GM21528 (cell line): ENCODE results near the gene HELZ.
"Not testable (repeated sequence)": the region's sequence is repeated elsewhere in the genome, so short reads cannot be mapped to it uniquely, and the experiment has no call there.

Experiments
- ATAC-seq: cut with Tn5 transposase; IDR thresholded peaks from one replicate; pipeline ENCODE4 v1.9.1; 2021; ENCODE audit warnings: mild to moderate bottlenecking, moderate library complexity; ENCODE audit not compliant: unreplicated experiment, low FRiP score

HELZ gene

DNA sequence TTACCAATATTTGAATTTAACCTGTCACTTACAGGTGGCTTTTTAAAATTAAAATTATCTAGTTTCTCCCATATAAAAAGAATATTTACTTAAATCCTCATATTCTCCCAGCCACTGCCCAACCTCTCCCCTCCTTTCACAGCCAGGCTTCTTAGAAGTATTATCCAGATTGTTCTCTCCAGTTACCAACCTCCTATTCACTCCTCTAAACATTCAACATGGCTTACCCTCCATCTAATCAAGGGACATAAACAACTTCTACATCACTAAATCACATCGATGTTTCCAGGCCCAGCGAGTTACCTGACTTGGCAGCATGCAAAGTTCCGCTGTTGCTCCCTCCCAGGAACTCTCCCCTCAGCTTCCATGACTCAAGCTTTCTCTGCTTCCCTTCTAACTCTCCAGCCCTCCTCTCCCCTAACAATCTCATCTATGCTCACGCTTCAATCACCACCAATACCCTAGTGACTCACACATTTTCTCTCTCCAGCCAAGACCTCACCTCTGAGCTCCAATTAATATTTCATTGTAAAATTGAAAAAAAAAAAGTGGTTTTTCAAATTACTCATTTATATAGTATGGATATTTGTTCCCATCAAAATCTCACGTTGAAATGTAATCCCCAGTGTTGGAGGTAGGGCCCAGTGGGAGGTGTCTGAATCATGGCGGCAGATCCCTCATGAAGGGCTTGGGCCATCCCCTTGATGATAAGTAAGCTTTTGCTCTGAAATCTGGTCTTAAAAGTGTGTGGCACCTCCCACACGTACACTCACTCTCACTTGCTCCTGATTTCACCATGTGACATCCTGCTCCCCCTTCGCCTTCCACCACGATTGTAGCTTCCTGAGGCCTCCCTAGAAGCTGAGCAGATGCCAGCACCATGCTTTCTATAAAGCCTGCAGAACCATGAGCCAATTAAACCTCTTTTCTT lies 88.5 kb downstream of the HELZ start:
- ATAC-seq: no peak

DNA sequence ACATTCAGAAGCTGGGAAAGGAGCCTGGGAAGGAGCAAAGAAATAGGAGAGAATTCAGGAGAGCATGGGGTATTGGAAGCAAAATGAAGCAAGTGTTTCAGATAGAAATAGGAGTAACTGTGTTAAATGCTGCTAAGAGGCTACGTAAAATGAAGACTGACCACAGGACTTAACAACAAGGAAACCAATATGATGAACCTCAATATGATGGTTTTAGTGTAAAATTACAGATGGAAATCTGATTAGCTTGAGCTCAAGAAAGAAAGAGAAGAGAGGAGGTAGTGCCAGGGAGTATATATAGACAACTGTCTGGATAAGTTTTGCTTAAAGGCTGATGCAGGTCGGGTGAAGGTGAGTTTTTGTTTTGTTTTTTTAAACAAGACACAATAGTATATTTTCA lies 92.2 kb downstream of the HELZ start:
- no peak for ATAC-seq

DNA sequence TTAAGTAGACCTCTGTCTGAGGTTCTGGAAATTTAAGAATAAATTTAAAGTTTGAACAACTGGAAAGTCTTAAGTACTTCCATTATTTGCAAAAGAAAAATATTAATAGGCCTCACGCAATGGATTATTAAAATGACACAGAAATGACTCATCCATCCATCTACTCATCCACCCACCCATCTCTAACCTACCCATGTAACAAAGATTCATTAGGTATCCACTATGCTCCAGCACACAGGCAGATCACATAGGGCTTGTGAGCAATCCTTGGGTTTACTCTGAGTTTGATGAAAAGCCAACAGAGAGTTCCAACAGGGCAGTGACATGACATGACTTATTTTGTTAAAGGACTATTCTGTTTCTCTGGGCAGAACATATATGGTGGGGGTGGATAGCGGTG lies 93.3 kb downstream of the HELZ start:
- no peak for ATAC-seq

DNA sequence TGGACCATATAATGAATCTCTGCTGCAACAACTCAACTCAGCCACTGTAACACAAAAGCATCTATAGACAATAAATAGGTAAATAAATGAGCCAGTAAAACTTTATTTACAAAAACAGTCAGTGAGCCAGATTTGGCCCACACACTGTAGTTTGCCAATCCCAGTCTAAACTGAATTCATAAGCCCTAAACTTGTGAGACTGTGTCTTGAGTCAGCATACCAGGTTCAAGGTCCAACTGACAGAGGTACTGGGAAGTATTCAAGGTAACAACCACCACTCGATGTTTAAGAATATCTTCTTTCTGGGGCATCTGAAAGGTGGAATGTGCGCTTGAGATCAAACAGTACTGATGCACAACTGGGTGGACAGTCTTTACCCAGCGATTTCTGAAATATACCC lies 94.2 kb downstream of the HELZ start:
- no peak for ATAC-seq

DNA sequence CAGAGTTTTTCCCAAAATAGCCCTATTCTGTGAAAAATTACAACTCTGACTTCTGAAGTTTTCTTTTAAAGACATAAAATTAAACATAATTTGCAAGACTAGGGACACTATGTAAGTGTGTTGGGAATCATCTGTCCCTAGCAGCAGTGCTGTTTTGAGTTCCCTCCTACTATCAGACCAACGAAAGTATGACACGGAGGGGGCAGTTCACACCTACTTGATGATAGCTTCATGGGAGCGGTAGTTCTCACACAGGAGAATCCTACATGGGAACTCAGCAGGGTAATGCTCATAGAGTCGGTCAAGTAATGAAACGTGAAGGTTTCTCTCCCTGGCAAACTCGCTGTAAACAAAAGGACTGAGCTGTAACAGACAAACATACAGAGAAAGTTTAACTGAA lies 96.6 kb downstream of the HELZ start:
- no peak for ATAC-seq

DNA sequence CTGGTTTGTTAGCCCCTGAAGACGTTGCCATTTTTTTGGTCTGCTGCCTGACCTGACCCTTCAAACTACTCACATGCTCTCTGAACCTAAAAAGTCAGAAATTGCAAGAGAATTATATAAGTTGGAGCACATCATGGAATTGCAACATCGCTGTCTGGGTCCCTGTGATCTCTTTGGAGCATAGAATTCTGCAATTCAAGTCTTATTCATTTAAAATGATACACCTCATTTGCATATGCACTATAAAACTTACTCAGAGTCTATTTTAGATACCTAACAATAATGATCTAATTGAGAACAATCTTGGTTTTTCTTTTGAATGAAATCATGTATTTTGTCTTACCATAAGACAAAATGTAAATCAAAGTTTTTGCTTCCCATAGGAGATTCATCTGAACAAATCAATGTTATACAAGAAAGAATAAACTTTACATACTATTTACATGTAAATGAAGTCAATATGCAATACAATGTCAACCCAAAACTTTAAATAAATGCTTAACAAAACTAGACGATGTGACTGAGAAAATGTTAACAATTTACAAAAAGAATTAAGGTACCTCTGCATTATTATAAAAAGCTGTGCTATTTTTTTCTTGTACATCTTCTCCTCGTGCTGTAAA lies 99.7 kb downstream of the HELZ start:
- no peak for ATAC-seq

DNA sequence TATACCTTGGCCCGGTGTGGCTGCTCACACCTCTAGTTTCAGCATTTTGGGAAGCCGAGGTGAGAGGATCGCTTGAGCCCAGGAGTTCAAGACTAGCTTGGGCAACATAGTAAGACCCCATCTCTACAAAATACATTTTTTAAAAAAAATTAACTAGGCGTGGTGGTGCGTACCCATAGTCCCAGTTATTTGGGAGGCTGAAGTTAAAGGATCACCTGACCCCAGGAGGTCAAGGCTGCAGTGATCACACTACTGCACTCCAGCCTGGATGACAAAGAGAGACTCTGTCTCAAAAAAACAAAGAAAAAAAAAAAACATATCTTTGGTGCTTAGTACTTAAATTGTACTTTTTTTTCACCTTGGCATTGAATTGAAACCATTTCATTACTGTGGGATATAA lies 101.7 kb downstream of the HELZ start:
- no peak for ATAC-seq

DNA sequence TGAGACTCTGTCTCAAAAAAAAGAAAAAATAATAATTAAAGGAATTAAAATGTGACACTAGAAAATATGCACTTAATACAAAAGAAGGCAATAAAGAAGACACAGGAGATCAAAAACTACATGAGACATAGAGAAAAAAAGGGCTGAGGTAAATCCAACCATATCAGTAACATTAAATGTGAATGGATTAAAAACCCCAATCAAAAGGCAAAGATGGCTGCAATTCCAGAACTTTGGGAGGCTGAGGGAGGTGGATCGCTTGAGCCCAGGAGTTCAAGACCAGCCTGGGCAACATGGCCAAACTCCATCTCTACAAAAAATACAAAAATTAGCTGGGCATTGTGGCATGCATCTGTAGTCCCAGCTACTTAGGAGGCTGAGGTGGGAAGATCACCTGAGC lies 103.0 kb downstream of the HELZ start:
- not testable (repeated sequence) for ATAC-seq

DNA sequence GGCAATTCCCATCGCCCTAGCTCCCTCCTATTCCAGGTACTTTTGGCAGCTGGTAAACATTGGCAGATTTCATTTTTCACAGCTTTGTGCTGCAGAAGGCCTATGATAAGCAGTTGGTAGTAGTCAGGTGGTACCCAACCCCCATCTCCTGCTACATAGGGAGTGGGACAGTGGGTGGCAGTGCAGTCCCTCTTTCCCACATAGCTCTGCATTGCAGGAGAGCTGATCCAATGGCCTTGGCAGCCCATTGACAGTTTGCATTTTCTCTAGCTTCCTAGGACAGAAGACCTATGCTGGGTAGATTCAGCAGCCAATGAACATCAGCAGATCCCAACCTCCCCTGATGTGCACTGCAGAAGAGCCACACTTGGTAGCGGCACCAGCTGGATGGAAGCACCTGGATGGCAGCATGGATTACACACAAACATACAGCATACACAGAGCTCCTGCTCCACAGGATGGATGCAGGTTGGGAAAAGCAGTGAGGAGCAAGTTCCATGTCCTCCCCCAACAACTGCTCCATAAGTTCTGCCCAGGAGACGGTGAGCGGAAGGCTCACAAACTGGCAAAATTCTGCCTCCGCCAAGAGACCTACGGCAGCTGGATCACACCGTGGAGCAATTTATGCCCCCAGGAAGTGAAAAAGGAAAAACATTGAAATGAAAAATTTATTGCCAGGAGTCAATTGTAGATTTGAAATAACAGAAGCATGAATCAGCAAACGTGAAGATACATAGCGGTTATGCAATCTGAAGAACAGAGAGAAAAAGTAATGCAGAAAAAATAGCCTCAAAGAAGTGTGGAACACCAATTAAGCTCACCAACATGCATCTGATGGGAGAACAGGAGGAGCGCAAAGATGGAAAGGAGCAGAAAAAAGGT lies 105.0 kb downstream of the HELZ start:
- no peak for ATAC-seq

DNA sequence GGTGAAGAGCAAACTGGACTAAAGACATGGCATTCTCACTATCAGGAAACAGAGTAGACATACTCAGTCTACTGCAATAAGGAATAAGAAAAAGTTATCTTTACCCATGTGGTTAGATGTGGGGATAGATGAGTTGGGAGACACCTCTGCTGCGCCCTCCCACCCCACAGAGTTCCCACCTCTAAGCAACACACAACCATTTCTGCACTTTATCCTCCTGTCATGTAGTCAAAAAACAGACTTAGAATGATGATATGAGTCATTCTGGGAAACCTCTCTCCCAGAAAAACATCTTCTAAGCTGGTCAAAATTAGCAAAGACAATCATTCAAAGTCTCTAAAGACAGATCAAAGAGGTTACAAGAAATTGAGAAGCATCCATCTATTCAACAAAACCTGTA lies 105.7 kb downstream of the HELZ start:
- ATAC-seq: no peak

DNA sequence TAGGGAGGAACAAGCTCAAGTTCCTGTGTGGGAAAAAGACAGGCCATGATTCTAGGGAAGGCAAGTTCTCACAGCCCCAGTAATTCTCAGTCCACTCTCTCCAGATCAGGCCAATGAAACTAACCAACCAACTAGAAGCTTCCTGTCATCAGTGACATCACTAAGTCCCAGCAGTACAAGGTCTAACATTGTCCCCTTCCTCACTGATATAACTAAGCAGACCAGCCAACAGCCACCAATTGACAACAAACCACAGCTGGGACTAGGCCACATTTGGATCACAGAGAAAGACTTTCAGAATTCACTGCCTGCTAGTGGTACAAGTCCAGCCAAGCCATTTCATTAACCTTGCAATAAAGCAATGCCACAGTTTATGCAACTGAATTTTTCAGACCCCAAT lies 106.6 kb downstream of the HELZ start:
- ATAC-seq: no peak

DNA sequence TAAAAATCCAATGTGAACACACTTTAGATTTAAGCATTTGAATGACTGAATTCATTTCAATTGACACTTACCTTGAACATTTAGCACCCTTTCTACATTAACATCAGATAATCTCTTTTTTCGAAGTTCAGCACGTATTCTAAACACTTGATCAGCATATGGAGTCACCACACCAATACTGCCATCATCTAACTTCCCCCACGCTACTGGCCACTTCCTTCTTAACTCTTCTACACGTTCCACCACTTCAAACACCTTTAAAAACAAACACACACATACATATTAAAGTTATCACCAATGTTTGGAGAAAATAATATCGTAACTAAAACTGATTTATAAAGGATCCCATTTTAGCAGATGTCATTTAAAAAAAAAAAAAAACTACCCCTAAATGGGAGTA lies 107.1 kb downstream of the HELZ start:
- no peak for ATAC-seq

DNA sequence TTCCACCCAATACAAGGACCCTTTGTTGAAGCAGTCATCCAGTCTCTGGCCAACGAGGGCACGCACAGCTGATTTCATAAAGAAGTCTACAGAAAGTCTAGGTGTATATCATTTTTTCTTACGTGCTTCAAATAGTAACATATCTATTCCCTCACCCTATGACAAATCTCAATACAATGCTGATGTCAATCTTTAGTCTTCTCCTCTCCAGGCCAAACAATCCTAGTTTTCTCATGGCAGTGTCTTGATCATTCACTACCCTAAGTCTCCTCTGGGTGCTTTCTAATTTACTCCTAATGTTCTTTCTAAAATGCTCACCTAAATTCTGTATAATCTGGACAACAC lies 108.0 kb downstream of the HELZ start:
- ATAC-seq: no peak

DNA sequence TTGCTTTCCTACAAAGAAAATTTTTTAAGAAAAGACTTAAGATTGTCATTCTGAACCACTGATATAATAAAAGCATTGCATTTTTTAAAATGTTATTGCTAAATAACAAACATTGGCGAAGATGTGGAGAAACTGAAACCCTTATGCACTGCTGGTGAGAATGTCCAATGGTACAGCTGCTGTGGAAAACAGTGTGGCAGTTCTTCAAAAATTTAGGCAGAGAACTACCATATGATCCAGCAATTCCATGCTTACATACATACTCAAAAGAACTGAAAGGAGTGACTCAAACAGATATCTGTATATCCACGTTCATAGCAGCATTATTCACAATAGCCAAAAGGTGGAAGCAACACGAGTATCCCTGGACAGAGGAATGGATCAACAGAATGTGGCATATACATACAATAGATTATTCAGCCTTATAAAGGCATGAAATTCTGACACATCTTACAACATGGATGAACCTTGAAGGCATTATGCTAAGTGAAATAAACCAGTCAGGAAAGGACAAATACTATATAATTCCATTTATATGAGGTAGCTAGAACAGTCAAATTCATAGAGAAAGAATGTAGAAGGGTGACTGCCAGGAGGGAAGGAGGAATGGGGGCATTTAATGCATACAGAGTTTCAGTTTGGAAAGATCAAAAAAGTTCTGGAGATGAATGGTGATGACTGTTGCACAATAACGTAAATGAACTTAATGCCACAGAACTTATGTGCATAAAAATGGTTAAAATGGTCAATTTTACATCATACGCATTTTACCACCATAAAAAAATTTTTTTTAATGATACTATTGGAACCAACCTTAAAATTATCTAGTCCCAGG lies 108.6 kb downstream of the HELZ start:
- ATAC-seq: no peak

DNA sequence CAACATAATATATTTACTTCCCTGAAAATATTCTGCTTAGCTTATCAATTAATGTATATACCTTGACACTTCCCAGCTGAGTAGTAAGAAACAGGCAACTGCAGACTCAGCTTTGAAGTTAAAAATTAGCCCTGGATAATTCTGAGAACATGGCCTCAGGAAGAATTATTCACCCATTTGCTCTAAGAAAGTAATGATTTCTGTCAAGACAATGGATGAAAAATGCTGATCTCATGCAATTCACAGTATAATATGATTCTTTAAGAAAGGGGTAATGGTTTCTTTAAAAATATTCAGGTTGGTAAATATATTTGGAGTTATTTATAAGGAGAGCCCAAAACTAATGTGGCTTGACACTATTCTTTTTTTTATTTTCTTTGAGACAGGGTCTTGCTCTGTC lies 111.8 kb downstream of the HELZ start:
- ATAC-seq: no peak

DNA sequence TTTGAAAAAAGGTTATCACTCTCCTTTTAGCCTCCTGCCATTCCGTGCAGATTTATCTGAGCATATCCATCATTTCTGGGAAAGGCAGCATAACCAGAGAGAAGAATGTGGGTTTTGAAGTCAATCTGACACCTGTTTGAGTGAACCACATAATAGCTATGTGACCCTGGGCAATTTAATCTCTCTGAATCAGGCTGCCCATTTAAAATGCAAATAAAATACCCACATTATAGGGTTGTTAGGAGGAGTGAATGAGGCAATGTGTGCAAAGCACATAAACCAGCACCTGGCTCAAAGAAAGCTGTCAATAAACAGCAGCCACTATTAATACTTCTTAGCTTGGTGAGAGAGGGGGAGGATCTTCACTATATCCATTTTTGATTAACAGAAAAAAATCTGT lies 112.6 kb downstream of the HELZ start:
- ATAC-seq: no peak

DNA sequence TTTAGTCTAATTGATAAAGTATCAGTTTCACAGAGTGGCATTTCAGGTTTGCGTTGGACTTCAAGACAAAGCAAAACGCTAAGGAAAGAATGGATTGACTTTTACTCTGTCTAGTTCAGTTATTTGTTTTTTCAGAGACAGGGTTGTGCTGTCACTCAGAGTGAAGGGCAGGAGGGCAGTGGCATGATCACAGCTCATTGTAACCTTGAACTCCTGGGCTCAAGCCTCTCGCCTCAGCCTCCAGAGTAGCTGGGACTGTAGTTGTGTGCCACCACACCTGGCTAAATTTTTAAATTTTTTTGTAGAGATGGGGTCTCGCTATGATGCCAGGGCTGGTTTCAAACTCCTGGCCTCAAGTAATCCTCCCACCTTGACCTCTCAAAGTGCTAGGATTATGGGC lies 114.2 kb downstream of the HELZ start:
- no peak for ATAC-seq

DNA sequence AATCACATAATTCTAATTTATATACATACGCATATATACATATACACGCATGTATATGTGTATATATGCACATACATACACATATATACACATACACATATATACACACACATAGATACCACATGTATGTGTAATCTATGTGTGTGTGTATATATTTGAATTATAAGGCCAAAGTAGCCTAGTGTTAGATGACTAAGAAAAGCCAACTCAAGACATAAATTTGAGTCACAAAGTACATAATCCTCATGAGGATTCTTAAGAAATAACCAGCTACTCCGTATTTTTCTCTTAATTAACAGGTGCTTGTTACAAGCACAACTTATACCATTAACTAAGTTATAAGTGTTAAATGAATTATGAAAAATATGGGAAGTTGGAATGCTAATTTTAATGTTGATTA lies 115.7 kb downstream of the HELZ start:
- no peak for ATAC-seq

DNA sequence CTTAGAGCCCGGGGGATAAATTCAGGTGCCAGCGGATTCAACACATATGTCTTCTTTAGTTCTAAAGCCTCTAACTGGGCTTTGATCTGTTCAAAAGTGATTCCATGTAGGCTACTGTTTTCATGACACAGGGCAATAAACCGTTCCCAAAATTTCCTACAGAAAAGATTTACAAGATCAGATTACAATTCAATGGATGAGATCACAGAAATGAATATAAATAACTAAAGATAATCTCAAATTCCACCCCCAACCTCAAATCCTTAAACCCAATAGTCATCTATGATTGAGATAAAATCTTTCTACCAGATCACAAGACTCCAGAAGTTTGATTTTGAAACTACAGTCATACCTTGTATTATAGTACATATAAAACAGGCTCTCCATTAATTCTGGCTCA lies 116.3 kb downstream of the HELZ start:
- no peak for ATAC-seq

DNA sequence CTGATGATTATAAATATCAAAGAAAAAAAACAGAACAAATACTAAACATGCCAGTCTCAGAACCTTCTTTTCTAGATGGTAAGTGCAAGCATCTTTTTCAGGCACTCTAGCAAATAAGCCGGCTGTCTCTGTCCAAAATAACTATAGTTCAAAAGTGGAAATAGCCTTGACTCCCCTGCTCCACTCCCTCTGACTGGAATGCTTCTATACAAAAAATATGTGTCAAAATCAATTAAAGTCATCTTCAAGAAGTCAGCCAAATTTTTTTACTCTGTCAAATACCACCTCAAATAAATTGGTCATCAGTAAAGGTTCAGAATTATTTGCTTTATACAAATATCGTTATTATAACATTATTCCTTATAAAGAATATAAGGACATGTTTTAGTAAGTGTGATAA lies 117.1 kb downstream of the HELZ start:
- no peak for ATAC-seq
